HEK293 (cell line): ENCODE data around the gene CEP63.

Source experiments
- CTCF ChIP-seq: fragments of 450-650 bp; formaldehyde crosslinking; IDR thresholded peaks from 2 replicates; pipeline ENCODE4 v1.5.1; 2016; ENCODE audit warnings: missing biosample characterization, missing genetic modification characterization
- IKZF3 ChIP-seq: fragments of 450-650 bp; IDR thresholded peaks from 2 replicates; pipeline ENCODE4 v1.5.0; 2018; ENCODE audit warnings: missing biosample characterization, mild to moderate bottlenecking, missing genetic modification characterization, moderate library complexity
- REST ChIP-seq: fragments of 450-650 bp; formaldehyde crosslinking; IDR thresholded peaks from 2 replicates; pipeline ENCODE4 v1.5.1; 2016; ENCODE audit warnings: missing biosample characterization, missing genetic modification characterization
- TCF7L2 ChIP-seq: IDR thresholded peaks from 2 replicates; pipeline ENCODE4 v1.6.1; 2011; ENCODE audit warnings: low read depth, mild to moderate bottlenecking, inconsistent platforms, low read length, moderate library complexity, borderline replicate concordance
- WT1 ChIP-seq: fragments of 450-650 bp; formaldehyde crosslinking; IDR thresholded peaks from 2 replicates; pipeline ENCODE4 v1.5.1; 2016; ENCODE audit warnings: missing biosample characterization, missing genetic modification characterization
- YY1 ChIP-seq: fragments of 450-650 bp; formaldehyde crosslinking; IDR thresholded peaks from 2 replicates; pipeline ENCODE4 v1.5.1; 2018; ENCODE audit warnings: missing biosample characterization, missing genetic modification characterization
- ZNF112 ChIP-seq: fragments of 450-650 bp; formaldehyde crosslinking; IDR thresholded peaks from 2 replicates; pipeline ENCODE4 v1.5.0; 2017; ENCODE audit warnings: missing biosample characterization, missing genetic modification characterization
- ZNF274 ChIP-seq, 2 experiments: fragments of 200-500 bp in 1 of 2; fragments of 450-650 bp in 1 of 2; sonication (Bioruptor generic) in 1 of 2; formaldehyde crosslinking in 1 of 2; IDR thresholded peaks; 2 replicates each; pipeline versions ENCODE4 v1.5.1 to v1.6.1; 2014 to 2016; ENCODE audit warnings: borderline replicate concordance in 1 of 2, inconsistent platforms in 1 of 2, low read length in 1 of 2, missing biosample characterization in 1 of 2, missing genetic modification characterization in 1 of 2
- ZNF514 ChIP-seq: fragments of 450-650 bp; formaldehyde crosslinking; IDR thresholded peaks from 2 replicates; pipeline ENCODE4 v1.5.1; 2016; ENCODE audit warnings: missing biosample characterization, missing genetic modification characterization
- ZNF596 ChIP-seq: fragments of 450-650 bp; IDR thresholded peaks from 2 replicates; pipeline ENCODE4 v1.5.0; 2018; ENCODE audit warnings: missing biosample characterization, mild to moderate bottlenecking, missing genetic modification characterization, moderate library complexity
- ZNF639 ChIP-seq: fragments of 450-650 bp; formaldehyde crosslinking; IDR thresholded peaks from 2 replicates; pipeline ENCODE4 v1.5.1; 2016; ENCODE audit warnings: missing biosample characterization, missing genetic modification characterization
- ZNF768 ChIP-seq: fragments of 450-650 bp; formaldehyde crosslinking; IDR thresholded peaks from 2 replicates; pipeline ENCODE4 v1.5.1; 2018; ENCODE audit warnings: missing biosample characterization, mild to moderate bottlenecking, missing genetic modification characterization
- ZSCAN30 ChIP-seq: fragments of 450-650 bp; IDR thresholded peaks from 2 replicates; pipeline ENCODE4 v1.5.1; 2018; ENCODE audit warnings: missing biosample characterization, mild to moderate bottlenecking, missing genetic modification characterization, moderate library complexity
- ZXDB ChIP-seq: fragments of 450-650 bp; formaldehyde crosslinking; IDR thresholded peaks from 2 replicates; pipeline ENCODE4 v1.5.1; 2016; ENCODE audit warnings: missing biosample characterization, missing genetic modification characterization

GRCh38 chr3:134463676-134464063, 22.2 kb upstream of the CEP63 start:
- TF ChIP-seq CTCF (tag by site-specific recombination) (no peak), ZXDB (tag by site-specific recombination) (no peak), TCF7L2 (no peak), WT1 (tag by site-specific recombination) (no peak), YY1 (tag by site-specific recombination) (no peak), ZNF596 (tag by site-specific recombination) (no peak), REST (no peak), ZNF112 (tag by site-specific recombination) (no peak), ZNF514 (tag by site-specific recombination) (no peak), ZNF768 (tag by site-specific recombination) (no peak), ZNF639 (tag by site-specific recombination) (no peak), ZNF274 (IDR thresholded peaks at IDR 0.05; ENCODE audit: low read length) (no peak), ZNF274 (tag by site-specific recombination; IDR thresholded peaks at IDR 0.05; ENCODE audit: borderline replicate concordance) (no peak), IKZF3 (tag by site-specific recombination) (no peak), ZSCAN30 (tag by site-specific recombination) (no peak)
